HEK293 (cell line): Measurements from ENCODE around the gene F11.

Experiments used
- CTCF ChIP-seq: fragments of 450-650 bp; formaldehyde crosslinking; IDR thresholded peaks from 2 replicates; pipeline ENCODE4 v1.5.1; 2016; ENCODE audit warnings: missing biosample characterization, missing genetic modification characterization
- ZNF214 ChIP-seq: fragments of 450-650 bp; formaldehyde crosslinking; IDR thresholded peaks from 2 replicates; pipeline ENCODE4 v1.5.1; 2017; ENCODE audit warnings: missing biosample characterization, mild to moderate bottlenecking, missing genetic modification characterization, borderline replicate concordance
- ZNF280D ChIP-seq: fragments of 450-650 bp; formaldehyde crosslinking; IDR thresholded peaks from 2 replicates; pipeline ENCODE4 v1.5.1; 2016; ENCODE audit warnings: missing biosample characterization, missing genetic modification characterization
- ZNF324 ChIP-seq: fragments of 450-650 bp; formaldehyde crosslinking; IDR thresholded peaks from 2 replicates; pipeline ENCODE4 v1.5.1; 2016; ENCODE audit warnings: missing biosample characterization, missing genetic modification characterization
- ZSCAN4 ChIP-seq: fragments of 450-650 bp; formaldehyde crosslinking; IDR thresholded peaks from 2 replicates; pipeline ENCODE4 v1.5.1; 2017; ENCODE audit warnings: missing biosample characterization, missing genetic modification characterization
- TF ChIP-seq, protein P1 (sequence below): fragments of 450-650 bp; formaldehyde crosslinking; IDR thresholded peaks from 2 replicates; pipeline ENCODE4 v1.5.1; 2016; ENCODE audit warnings: missing biosample characterization, missing genetic modification characterization, low read depth

DNA sequence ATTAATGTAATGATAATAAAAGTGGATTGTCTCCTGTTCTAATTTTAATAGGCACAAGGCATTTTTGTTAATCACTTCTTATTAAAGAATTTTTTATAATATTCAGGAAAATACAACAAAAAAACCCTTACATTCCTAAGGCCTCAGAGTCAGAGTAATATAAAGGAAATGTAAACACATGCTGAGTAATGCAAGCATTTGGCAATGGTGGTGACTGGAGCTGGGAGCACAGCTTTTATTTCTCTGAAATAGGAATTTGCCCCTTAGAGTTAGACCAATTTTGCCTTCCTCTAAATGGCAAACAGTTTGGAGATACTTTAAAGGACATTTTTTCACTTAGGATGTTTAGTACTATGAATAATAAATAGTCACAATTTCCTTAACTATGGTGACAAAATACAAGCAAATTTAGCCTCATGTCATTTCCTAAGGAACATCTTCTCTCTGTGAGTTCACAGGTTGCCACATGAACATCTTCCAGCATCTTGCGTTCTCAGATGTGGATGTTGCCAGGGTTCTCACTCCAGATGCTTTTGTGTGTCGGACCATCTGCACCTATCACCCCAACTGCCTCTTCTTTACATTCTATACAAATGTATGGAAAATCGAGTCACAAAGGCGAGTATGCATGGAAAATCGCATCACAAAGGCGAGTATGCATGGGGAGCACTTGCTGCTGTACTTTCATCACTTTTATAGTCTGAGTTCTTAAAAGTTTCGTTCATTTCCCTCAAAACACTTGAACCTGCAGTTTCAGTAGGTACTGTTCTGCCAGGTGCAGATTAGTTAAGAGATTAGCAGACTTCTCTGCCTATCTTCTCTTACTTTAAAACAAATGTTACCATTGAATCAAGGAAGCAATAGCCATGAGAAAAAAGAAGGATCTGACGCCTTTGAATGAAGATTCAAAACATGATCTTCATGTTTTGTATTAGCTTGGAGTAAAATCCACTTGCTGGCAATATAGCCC is 15.9 kb upstream of the F11 start:
- TF ChIP-seq ZSCAN4 (tag by site-specific recombination) (no peak), ZNF214 (tag by site-specific recombination) (no peak), CTCF (tag by site-specific recombination) (no peak), ZNF324 (tag by site-specific recombination) (no peak), ZNF280D (tag by site-specific recombination) (no peak)
- TF ChIP-seq, protein P1, sequence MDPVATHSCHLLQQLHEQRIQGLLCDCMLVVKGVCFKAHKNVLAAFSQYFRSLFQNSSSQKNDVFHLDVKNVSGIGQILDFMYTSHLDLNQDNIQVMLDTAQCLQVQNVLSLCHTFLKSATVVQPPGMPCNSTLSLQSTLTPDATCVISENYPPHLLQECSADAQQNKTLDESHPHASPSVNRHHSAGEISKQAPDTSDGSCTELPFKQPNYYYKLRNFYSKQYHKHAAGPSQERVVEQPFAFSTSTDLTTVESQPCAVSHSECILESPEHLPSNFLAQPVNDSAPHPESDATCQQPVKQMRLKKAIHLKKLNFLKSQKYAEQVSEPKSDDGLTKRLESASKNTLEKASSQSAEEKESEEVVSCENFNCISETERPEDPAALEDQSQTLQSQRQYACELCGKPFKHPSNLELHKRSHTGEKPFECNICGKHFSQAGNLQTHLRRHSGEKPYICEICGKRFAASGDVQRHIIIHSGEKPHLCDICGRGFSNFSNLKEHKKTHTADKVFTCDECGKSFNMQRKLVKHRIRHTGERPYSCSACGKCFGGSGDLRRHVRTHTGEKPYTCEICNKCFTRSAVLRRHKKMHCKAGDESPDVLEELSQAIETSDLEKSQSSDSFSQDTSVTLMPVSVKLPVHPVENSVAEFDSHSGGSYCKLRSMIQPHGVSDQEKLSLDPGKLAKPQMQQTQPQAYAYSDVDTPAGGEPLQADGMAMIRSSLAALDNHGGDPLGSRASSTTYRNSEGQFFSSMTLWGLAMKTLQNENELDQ = no peak
